ENCODE data around the gene FTO.

Gene FTO

GRCh38 chr16:53915452-53916160 lies 211.7 kb downstream of the FTO start:
- Mint-ChIP-seq H3K4me1 (peaks cover 30% of the 10 kb centered on the region), H3K27me3 (no peaks in the 10 kb centered on the region), H3K27ac (no peak overlapping the region), H3K36me3 (peaks cover 2% of the 10 kb centered on the region), H3K9me3 (no peaks in the 10 kb centered on the region), H3K4me3 (no peak overlapping the region)

- H3K27ac Mint-ChIP-seq = no peak overlapping the region
- H3K9me3 Mint-ChIP-seq = no peaks in the 10 kb centered on the region
- H3K36me3 Mint-ChIP-seq = peaks cover 7% of the 10 kb centered on the region
- H3K4me3 Mint-ChIP-seq = no peak overlapping the region
- H3K27me3 Mint-ChIP-seq = no peaks in the 10 kb centered on the region
- H3K4me1 Mint-ChIP-seq = peaks cover 12% of the 10 kb centered on the region
Observed at GRCh38 chr16:53920988-53921387, 217.0 kb downstream of the FTO start.

GRCh38 chr16:53922067-53922806 lies 218.3 kb downstream of the FTO start:
- no peak overlapping the region for H3K4me3 Mint-ChIP-seq
- no peaks in the 10 kb centered on the region for H3K9me3 Mint-ChIP-seq
- no peak overlapping the region for H3K27ac Mint-ChIP-seq
- peaks cover 12% of the 10 kb centered on the region for H3K4me1 Mint-ChIP-seq
- no peaks in the 10 kb centered on the region for H3K27me3 Mint-ChIP-seq
- peaks cover 7% of the 10 kb centered on the region for H3K36me3 Mint-ChIP-seq

DNA sequence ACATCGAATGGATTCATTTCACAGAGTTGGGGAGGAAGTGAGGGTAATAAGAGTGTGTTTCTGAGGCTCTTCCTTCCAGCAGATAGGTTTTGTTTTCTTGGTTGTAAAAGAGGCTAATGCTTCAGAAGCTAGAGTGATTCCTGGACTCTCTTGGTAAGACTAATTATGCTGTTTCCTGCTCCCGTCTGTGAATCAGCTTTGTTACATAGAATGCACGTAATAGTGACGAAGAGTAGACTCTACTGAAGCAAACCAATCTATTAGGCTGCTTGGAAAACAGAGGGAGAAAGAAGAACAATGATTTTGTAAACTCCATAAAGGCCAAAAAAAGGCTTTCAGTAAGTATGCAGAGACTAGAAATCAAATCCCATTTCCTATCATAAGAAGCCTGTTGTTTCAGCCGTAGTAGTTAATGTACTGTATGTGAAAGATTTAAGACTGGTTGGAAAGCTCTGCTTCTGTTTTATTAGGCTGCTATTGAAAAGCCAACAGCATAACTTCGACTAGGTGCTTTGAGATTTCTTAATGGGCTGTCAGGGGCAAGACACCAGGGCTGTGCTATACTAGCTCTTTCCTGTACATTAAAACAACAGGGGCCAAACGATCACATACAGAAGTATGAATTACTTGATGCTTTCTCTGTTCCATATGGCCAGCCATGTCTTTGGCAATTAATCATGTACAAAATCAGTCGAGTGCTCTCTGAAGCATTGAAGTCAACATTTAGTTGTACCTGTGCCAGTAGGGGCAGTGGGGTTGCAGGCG lies 219.0 kb downstream of the FTO start:
- Mint-ChIP-seq H3K36me3 (peaks cover 7% of the 10 kb centered on the region), H3K9me3 (no peaks in the 10 kb centered on the region), H3K4me1 (peaks cover 12% of the 10 kb centered on the region), H3K27ac (no peak overlapping the region), H3K4me3 (no peak overlapping the region), H3K27me3 (no peaks in the 10 kb centered on the region)

DNA sequence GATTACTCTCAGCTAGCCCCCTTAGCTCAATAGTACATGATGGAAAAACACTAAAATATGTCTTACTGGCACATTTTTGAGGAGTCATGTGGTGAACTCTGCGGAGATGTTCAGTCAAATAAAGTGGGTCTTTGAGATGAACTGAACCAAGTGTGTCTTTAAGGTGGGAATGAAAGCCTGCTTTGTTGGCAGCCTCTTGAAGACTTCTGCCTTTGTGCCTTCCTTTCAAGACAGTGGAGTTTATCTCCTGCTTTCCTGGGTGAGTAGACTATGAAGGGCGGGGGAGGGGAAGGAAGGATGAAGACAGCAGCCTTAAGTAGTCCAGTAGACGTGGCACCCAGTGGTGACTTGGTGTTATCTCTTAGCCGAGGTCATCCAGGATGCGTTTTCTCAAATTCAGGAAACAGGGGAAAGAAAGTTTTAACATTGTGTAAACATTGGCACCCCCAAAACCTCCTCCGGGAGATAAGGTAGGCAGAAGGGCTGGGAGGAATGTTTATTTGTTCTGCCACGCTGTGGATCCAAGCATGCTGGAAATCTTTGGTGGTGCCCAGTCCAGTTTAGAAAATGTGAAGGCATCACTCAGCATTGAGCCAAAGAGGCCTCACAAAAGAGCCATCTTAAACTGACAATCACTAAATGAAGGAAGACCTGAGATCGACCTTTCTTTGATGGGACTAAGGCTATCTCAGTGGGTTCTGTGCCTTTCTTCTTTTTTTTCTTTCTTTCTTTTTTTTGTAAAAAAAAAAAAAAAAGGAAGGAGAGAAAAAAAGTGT lies 220.6 kb downstream of the FTO start:
- H3K27ac Mint-ChIP-seq = no peak overlapping the region
- peaks cover 12% of the 10 kb centered on the region for H3K4me1 Mint-ChIP-seq
- peaks cover 5% of the 10 kb centered on the region for H3K36me3 Mint-ChIP-seq
- H3K4me3 Mint-ChIP-seq = no peak overlapping the region
- no peaks in the 10 kb centered on the region for H3K27me3 Mint-ChIP-seq
- H3K9me3 Mint-ChIP-seq = no peaks in the 10 kb centered on the region

DNA sequence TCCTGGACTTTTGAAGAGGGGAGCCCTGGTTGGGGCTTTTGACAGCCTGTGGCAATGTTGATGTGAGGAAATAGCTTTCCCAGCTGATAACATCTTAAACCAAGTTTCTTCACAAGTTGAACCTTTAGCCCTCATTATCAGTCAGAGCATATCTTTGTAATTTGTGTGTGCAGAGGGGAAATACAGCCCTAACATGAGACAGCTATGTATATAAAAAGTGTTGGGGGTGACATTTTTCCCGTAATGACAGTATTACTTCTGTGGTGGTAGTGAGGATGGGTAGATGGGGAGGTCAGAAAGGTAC lies 221.1 kb downstream of the FTO start:
- Mint-ChIP-seq H3K27me3 (no peaks in the 10 kb centered on the region), H3K4me3 (no peak overlapping the region), H3K4me1 (peaks cover 12% of the 10 kb centered on the region), H3K27ac (no peak overlapping the region), H3K9me3 (no peaks in the 10 kb centered on the region), H3K36me3 (peaks cover 7% of the 10 kb centered on the region)

DNA sequence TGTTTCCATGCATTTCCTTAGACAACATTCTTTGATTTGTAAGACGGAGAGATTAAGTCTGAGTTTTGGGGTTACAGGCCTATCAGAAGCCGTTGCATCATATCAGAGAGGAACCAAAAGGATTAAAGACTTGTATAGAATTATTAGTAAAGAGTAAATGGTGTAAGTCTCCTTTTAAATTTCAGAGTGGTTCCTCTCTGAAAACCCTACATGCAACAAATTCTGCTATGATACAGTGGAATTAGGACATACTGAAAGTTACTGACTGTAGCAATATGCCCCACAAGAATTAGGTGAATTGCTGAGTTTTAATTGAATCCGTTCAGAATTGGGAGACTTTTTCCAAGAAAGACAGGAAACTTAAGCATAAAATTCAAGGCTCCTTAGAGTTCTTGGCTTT lies 221.6 kb downstream of the FTO start:
- Mint-ChIP-seq H3K4me3 (no peak overlapping the region), H3K27ac (no peak overlapping the region), H3K36me3 (peaks cover 7% of the 10 kb centered on the region), H3K27me3 (no peaks in the 10 kb centered on the region), H3K4me1 (peaks cover 12% of the 10 kb centered on the region), H3K9me3 (no peaks in the 10 kb centered on the region)

GRCh38 chr16:53926209-53926608 lies 222.3 kb downstream of the FTO start:
- Mint-ChIP-seq H3K4me1 (peaks cover 12% of the 10 kb centered on the region), H3K27ac (no peak overlapping the region), H3K4me3 (no peak overlapping the region), H3K36me3 (peaks cover 8% of the 10 kb centered on the region), H3K9me3 (no peaks in the 10 kb centered on the region), H3K27me3 (no peaks in the 10 kb centered on the region)

DNA sequence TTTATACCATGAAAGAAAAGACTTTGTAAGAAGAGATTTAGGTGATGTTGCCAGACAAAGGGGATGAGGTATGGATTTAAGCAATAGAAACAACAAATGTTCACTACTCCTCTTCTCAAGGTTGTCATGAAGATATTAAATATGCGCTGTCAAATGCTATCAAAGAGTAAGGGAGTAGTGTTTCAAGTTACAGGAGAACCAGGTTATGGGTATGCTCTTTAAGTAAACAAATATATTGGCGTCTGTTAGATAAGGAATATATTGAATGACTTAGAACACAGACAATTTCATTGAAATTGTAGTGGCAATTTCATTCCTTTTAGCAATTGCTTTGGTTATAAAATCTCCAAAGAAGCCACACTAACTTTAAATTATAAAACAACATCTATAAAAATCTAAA lies 229.0 kb downstream of the FTO start:
- Mint-ChIP-seq H3K27me3 (no peaks in the 10 kb centered on the region), H3K4me3 (no peak overlapping the region), H3K36me3 (peaks cover 34% of the 10 kb centered on the region), H3K4me1 (no peaks in the 10 kb centered on the region), H3K9me3 (no peaks in the 10 kb centered on the region), H3K27ac (no peak overlapping the region)

DNA sequence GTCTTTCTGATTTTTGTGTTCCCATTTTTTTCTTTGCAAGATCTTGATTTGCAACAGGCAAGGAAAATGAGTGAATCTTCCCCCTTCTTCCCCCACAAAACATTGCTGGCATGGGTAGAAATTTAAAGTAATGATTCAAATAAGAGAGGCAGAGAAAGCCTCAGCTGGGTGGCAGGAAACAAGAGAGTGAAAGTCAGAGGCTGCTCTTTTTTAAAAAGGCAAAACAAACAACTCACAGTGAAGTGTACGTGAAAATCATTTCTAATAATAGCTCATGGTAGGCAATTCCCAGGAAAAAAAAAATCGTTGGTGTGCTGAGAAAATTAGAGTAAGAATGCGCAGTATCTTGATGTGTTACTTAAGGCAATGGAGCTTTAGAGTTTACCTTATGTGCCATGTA lies 229.5 kb downstream of the FTO start:
- Mint-ChIP-seq H3K36me3 (peaks cover 38% of the 10 kb centered on the region), H3K27me3 (no peaks in the 10 kb centered on the region), H3K4me3 (no peak overlapping the region), H3K9me3 (no peaks in the 10 kb centered on the region), H3K4me1 (no peaks in the 10 kb centered on the region), H3K27ac (no peak overlapping the region)

DNA sequence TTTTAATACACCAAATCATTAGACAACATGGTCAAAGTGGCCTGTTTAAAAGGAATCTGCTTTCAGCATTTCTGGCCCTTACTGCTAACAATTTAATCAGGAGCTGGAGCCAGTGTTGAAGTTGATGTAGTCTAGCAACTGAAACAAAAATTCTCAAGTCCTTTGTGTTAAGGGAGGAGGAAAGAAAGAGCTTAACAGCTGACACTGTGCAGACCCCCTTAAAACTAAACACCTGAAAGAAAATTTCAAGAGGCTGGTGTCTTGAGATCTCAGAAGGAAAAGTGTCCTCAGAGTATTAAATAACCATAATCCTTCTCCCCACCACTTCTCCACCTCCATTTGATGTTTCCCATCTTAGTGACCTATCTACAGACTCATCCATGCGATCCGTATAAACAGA lies 232.1 kb downstream of the FTO start:
- H3K4me1 Mint-ChIP-seq = no peaks in the 10 kb centered on the region
- no peak overlapping the region for H3K27ac Mint-ChIP-seq
- no peaks in the 10 kb centered on the region for H3K9me3 Mint-ChIP-seq
- peaks cover 50% of the 10 kb centered on the region for H3K36me3 Mint-ChIP-seq
- H3K27me3 Mint-ChIP-seq = no peaks in the 10 kb centered on the region
- no peak overlapping the region for H3K4me3 Mint-ChIP-seq

DNA sequence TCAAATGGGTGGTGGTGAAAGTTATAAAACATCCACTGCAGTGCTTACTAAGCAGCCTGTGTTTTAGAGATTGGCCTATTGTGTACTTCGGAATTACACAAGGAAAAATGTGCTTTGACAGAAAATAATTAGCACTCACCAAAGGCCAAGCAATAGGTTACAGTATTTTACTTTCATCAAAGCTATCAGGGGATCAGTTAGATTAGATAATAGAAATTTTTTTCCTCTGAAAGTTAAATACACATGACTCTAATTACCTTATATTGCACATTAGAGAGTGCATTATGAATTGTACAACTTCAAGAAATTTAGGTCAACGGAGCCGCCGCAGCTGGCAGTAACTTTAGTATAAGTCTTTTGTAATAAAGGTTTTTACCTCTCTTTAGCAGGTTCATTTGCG lies 232.6 kb downstream of the FTO start:
- peaks cover 51% of the 10 kb centered on the region for H3K36me3 Mint-ChIP-seq
- no peaks in the 10 kb centered on the region for H3K27me3 Mint-ChIP-seq
- H3K27ac Mint-ChIP-seq = no peak overlapping the region
- no peak overlapping the region for H3K4me3 Mint-ChIP-seq
- no peaks in the 10 kb centered on the region for H3K4me1 Mint-ChIP-seq
- H3K9me3 Mint-ChIP-seq = no peaks in the 10 kb centered on the region

DNA sequence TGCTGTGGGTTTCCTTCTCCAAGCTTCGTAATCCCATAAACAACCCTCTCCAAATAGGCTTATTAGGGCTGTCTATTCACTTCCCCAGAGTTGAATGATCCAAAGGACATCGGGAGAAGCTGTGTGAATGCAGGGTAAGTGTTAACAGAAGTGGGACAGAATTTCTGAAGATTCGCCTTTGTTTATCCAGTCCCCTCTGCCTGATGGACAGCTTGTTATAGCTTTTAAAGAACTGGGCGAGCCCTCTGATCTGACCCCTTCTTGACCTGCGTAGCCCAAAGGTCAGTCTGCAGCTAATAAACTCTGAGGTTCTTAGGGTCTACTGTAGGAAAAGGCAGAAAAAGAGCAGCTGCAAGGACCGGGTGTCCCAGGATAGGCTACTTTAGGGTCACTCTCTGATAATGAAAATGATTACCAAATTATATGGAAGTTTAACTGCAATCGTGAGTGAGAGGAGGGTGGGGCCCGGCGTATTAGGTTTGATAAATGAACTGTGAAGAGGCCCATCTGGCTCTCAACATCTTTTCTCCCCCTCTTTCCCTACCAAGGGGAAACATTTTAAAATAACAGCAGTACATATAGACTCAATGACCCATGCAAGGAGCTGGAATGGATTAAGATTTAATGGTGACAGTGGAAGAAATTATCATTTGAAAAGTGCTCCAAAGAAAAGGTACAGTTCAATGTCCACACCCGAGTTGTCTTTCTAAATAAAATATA lies 233.4 kb downstream of the FTO start:
- Mint-ChIP-seq H3K9me3 (no peaks in the 10 kb centered on the region), H3K27ac (no peak overlapping the region), H3K4me3 (no peak overlapping the region), H3K36me3 (peaks cover 56% of the 10 kb centered on the region), H3K27me3 (no peaks in the 10 kb centered on the region), H3K4me1 (no peaks in the 10 kb centered on the region)

DNA sequence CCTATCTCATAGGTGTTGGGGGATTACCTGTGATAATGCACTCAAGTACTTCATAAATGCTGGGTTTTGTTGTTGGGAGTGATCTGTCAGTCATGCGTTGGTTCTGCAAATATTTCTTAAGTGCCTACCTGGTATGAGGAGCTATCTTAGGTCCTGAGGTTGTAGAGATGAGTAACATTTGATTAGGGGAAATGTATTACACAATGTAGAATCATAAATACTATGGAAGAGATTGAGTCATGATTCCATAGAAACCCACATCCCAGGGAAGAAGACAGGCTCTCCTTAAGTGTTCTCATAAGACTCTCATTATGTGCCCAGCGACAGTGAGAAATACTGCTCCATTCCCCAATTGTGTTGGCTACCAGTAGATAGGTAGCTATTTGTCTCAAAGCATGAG lies 240.1 kb downstream of the FTO start:
- no peaks in the 10 kb centered on the region for H3K4me1 Mint-ChIP-seq
- no peak overlapping the region for H3K27ac Mint-ChIP-seq
- no peaks in the 10 kb centered on the region for H3K27me3 Mint-ChIP-seq
- peaks cover 20% of the 10 kb centered on the region for H3K36me3 Mint-ChIP-seq
- no peaks in the 10 kb centered on the region for H3K9me3 Mint-ChIP-seq
- H3K4me3 Mint-ChIP-seq = no peak overlapping the region

- Mint-ChIP-seq H3K4me1 (peaks cover 9% of the 10 kb centered on the region), H3K36me3 (peaks cover 7% of the 10 kb centered on the region), H3K4me3 (no peak overlapping the region), H3K27me3 (no peaks in the 10 kb centered on the region), H3K9me3 (no peaks in the 10 kb centered on the region), H3K27ac (no peak overlapping the region)
Observed at GRCh38 chr16:53945996-53946395, 242.0 kb downstream of the FTO start.

Data from activated naive CD4-positive, alpha-beta T cell treated with anti-CD3 and anti-CD28 coated beads, Interleukin-2, amount 50 U/mL, for 24 hours (primary cell).